Trophoblast cell (in vitro differentiated cells and primary cell): ENCODE data around the gene KIRREL3.
A peak's percentile ranks its signal among the peaks of the same experiment; 100 is the strongest.

Experiments
- DNase-seq, 2 donors: peaks; one replicate each; pipeline ENCODE4 v3.0.0-alpha.2; 2016
- H2AFZ ChIP-seq: 2 replicates; pipeline ENCODE4 v1.6.1; 2013; ENCODE audit warnings: low read length, moderate library complexity, mild to moderate bottlenecking; ENCODE audit not compliant: insufficient read depth, poor library complexity
- H2AK5ac ChIP-seq: 2 replicates; pipeline ENCODE4 v1.6.1; 2013; ENCODE audit warnings: mild to moderate bottlenecking, low read length
- H2BK120ac ChIP-seq: 2 replicates; pipeline ENCODE4 v1.6.1; 2013; ENCODE audit warnings: low read length, mild to moderate bottlenecking, moderate library complexity; ENCODE audit not compliant: insufficient read depth, poor library complexity
- H2BK12ac ChIP-seq: 2 replicates; pipeline ENCODE4 v1.6.1; 2013; ENCODE audit warnings: mild to moderate bottlenecking, low read length, moderate library complexity
- H2BK5ac ChIP-seq: 2 replicates; pipeline ENCODE4 v1.6.1; 2013; ENCODE audit warnings: low read length, low read depth, moderate library complexity, mild to moderate bottlenecking; ENCODE audit not compliant: poor library complexity
- H3K14ac ChIP-seq: 2 replicates; pipeline ENCODE4 v1.6.1; 2013; ENCODE audit warnings: mild to moderate bottlenecking, low read length
- H3K18ac ChIP-seq: 2 replicates; pipeline ENCODE4 v1.6.1; 2013; ENCODE audit warnings: mild to moderate bottlenecking, low read length
- H3K23ac ChIP-seq: 2 replicates; pipeline ENCODE4 v1.6.1; 2013; ENCODE audit warnings: low read length
- H3K27ac ChIP-seq: 2 replicates; pipeline ENCODE4 v1.5.1; 2013; ENCODE audit warnings: low read depth, mild to moderate bottlenecking, inconsistent platforms, low read length, moderate library complexity
- H3K27me3 ChIP-seq: 2 replicates; pipeline ENCODE4 v1.6.1; 2013; ENCODE audit warnings: inconsistent platforms, mild to moderate bottlenecking, low read length, moderate library complexity; ENCODE audit not compliant: insufficient read depth
- H3K36me3 ChIP-seq, 2 experiments: 1 replicate in 1 of 2; 2 replicates in 1 of 2; pipeline ENCODE4 v1.6.1; 2013; ENCODE audit warnings: low read length in 2 of 2, mild to moderate bottlenecking in 2 of 2, moderate library complexity in 1 of 2; ENCODE audit not compliant: insufficient read depth in 2 of 2, control insufficient read depth in 1 of 2
- H3K4ac ChIP-seq: 2 replicates; pipeline ENCODE4 v1.6.1; 2013; ENCODE audit warnings: low read depth, mild to moderate bottlenecking, low read length, moderate library complexity
- H3K4me1 ChIP-seq, 2 experiments: 1 replicate in 1 of 2; 2 replicates in 1 of 2; pipeline ENCODE4 v1.6.1; 2013; ENCODE audit warnings: low read length in 2 of 2, mild to moderate bottlenecking in 2 of 2, moderate library complexity in 1 of 2; ENCODE audit not compliant: insufficient read depth in 2 of 2, control insufficient read depth in 1 of 2
- H3K4me2 ChIP-seq: 2 replicates; pipeline ENCODE4 v1.6.1; 2013; ENCODE audit warnings: inconsistent platforms, mild to moderate bottlenecking, low read length, moderate library complexity
- H3K4me3 ChIP-seq: 2 replicates; pipeline ENCODE4 v1.5.1; 2013; ENCODE audit warnings: mild to moderate bottlenecking, low read depth, low read length, inconsistent platforms
- H3K79me1 ChIP-seq: one replicate; pipeline ENCODE4 v1.6.1; 2013; ENCODE audit warnings: low read length
- H3K79me2 ChIP-seq: 2 replicates; pipeline ENCODE4 v1.6.1; 2013; ENCODE audit warnings: low read length, mild to moderate bottlenecking; ENCODE audit not compliant: control insufficient read depth, insufficient read depth, poor library complexity
- H3K9ac ChIP-seq: 2 replicates; pipeline ENCODE4 v1.6.1; 2013; ENCODE audit warnings: mild to moderate bottlenecking, low read length
- H3K9me3 ChIP-seq: 2 replicates; pipeline ENCODE4 v1.6.1; 2013; ENCODE audit warnings: low read depth, mild to moderate bottlenecking, control low read depth, inconsistent platforms, low read length; ENCODE audit not compliant: insufficient read depth
- H4K12ac ChIP-seq: 2 replicates; pipeline ENCODE4 v1.6.1; 2013; ENCODE audit warnings: low read depth, mild to moderate bottlenecking, low read length, moderate library complexity
- H4K8ac ChIP-seq: 2 replicates; pipeline ENCODE4 v1.6.1; 2013; ENCODE audit warnings: low read depth, mild to moderate bottlenecking, low read length, moderate library complexity
- H4K91ac ChIP-seq: one replicate; pipeline ENCODE4 v1.6.1; 2013; ENCODE audit warnings: low read depth, mild to moderate bottlenecking, low read length, moderate library complexity
- WGBS: extraction: QIAGEN DNeasy Blood & Tissue Kit; methylation state at CpG from one replicate; pipeline ENCODE4 v1.1.7; 2013; ENCODE audit warnings: missing lambda C conversion rate; ENCODE audit not compliant: insufficient read length, insufficient coverage; ENCODE audit errors: extremely low coverage; 5-methylcytosine and 5-hydroxymethylcytosine counted together

Gene KIRREL3

GRCh38 chr11:127013550-127013949, 13.0 kb upstream of the KIRREL3 start:
- no peak overlapping the region for H4K12ac ChIP-seq
- H3K27me3 ChIP-seq = no peaks in the 10 kb centered on the region
- no peaks in the 10 kb centered on the region for H3K36me3 ChIP-seq
- H3K9ac ChIP-seq = no peak overlapping the region
- no peak overlapping the region for H3K4me3 ChIP-seq
- H3K79me2 ChIP-seq = no peaks in the 10 kb centered on the region
- H3K27ac ChIP-seq = no peak overlapping the region
- no peak overlapping the region for H2AFZ ChIP-seq
- H3K4me1 ChIP-seq = no peaks in the 10 kb centered on the region
- H3K79me1 ChIP-seq = no peaks in the 10 kb centered on the region
- WGBS = no CpG with 5 or more reads among the region's 5 CpGs
- no peak overlapping the region for H3K23ac ChIP-seq
- H3K4me2 ChIP-seq = no peak overlapping the region
- no peak overlapping the region for H2AK5ac ChIP-seq
- no peaks in the 10 kb centered on the region for H3K9me3 ChIP-seq
- H3K4ac ChIP-seq = no peak overlapping the region
- H3K18ac ChIP-seq = no peak overlapping the region
- no peak overlapping the region for H2BK120ac ChIP-seq
- H3K14ac ChIP-seq = no peak overlapping the region
- no peak overlapping the region for H4K8ac ChIP-seq
- H2BK5ac ChIP-seq = no peak overlapping the region
- no peak overlapping the region for H2BK12ac ChIP-seq
- DNase-seq = no peak
- H4K91ac ChIP-seq = no peak overlapping the region

DNA sequence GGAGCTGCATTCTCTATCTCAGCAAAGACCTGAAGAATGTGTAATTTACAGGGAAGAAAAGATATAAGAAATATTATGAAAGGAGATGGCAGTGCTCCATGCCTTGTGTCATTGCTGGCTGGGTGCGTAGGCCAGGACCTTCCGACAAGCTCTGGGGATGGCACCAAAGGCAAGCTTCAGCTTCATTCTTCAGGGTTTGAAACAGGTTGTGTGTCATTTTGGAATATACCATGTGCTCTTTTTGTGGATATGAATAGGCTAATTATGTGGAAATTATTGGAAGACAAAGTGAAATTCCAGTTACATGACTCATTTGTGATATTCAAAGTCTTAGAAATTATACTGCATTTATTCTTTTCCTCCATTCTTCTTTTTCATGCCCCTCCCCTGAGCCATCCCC, 5.7 kb upstream of the KIRREL3 start:
- Histone ChIP-seq H3K23ac (no peak overlapping the region), H3K18ac (no peak overlapping the region), H3K9me3 (no peaks in the 10 kb centered on the region), H2BK12ac (no peak overlapping the region), H3K79me1 (no peaks in the 10 kb centered on the region), H3K14ac (no peak overlapping the region), H3K79me2 (no peaks in the 10 kb centered on the region), H3K9ac (no peak overlapping the region), H4K12ac (no peak overlapping the region), H3K4me1 (peaks cover 7 to 8% of the 10 kb centered on the region in 2 experiments), H3K4ac (no peak overlapping the region), H3K4me2 (no peak overlapping the region), H3K27me3 (peaks cover 25% of the 10 kb centered on the region), H2AFZ (no peak overlapping the region), H4K91ac (no peak overlapping the region), H3K36me3 (no peaks in the 10 kb centered on the region), H3K27ac (no peak overlapping the region), H3K4me3 (no peak overlapping the region), H2BK120ac (no peak overlapping the region), H2BK5ac (no peak overlapping the region), H4K8ac (no peak overlapping the region), H2AK5ac (no peak overlapping the region)
- DNase-seq = no peak
- no CpG with 5 or more reads among the region's 2 CpGs for WGBS

- Histone ChIP-seq H3K9ac (no peak overlapping the region), H2AFZ (peak overlapping the region; percentile 67), H3K23ac (no peak overlapping the region), H3K27me3 (peaks cover 52% of the 10 kb centered on the region), H3K36me3 (no peaks in the 10 kb centered on the region), H3K4ac (no peak overlapping the region), H3K14ac (no peak overlapping the region), H3K4me1 (peaks cover 8 to 11% of the 10 kb centered on the region in 2 experiments), H4K91ac (no peak overlapping the region), H2BK120ac (no peak overlapping the region), H2BK12ac (no peak overlapping the region), H2AK5ac (no peak overlapping the region), H3K9me3 (no peaks in the 10 kb centered on the region), H2BK5ac (no peak overlapping the region), H3K27ac (no peak overlapping the region), H4K12ac (no peak overlapping the region), H3K79me1 (no peaks in the 10 kb centered on the region), H3K79me2 (no peaks in the 10 kb centered on the region), H4K8ac (no peak overlapping the region), H3K4me3 (no peak overlapping the region), H3K4me2 (peak overlapping the region; percentile 58), H3K18ac (no peak overlapping the region)
- DNase-seq = peak; percentile 14 to 34
- no CpG with 5 or more reads among the region's 62 CpGs for WGBS
Observed at GRCh38 chr11:127003260-127003981, 2.9 kb upstream of the KIRREL3 start.

GRCh38 chr11:127002669-127003259, 2.2 kb upstream of the KIRREL3 start:
- Histone ChIP-seq H3K79me2 (no peaks in the 10 kb centered on the region), H3K4ac (no peak overlapping the region), H3K27ac (no peak overlapping the region), H3K4me1 (peaks cover 8 to 11% of the 10 kb centered on the region in 2 experiments), H2AK5ac (no peak overlapping the region), H3K36me3 (no peaks in the 10 kb centered on the region), H2BK120ac (no peak overlapping the region), H3K79me1 (no peaks in the 10 kb centered on the region), H3K23ac (no peak overlapping the region), H2BK12ac (no peak overlapping the region), H3K14ac (no peak overlapping the region), H3K18ac (no peak overlapping the region), H3K4me3 (no peak overlapping the region), H3K9me3 (no peaks in the 10 kb centered on the region), H2AFZ (no peak overlapping the region), H3K4me2 (peak overlapping the region; percentile 58), H2BK5ac (no peak overlapping the region), H3K27me3 (peaks cover 53% of the 10 kb centered on the region), H4K12ac (no peak overlapping the region), H4K8ac (no peak overlapping the region), H3K9ac (no peak overlapping the region), H4K91ac (no peak overlapping the region)
- WGBS = no CpG with 5 or more reads among the region's 16 CpGs
- DNase-seq = no peak
